ENCODE measurements around the gene CAPN3.

CAPN3 gene

DNA sequence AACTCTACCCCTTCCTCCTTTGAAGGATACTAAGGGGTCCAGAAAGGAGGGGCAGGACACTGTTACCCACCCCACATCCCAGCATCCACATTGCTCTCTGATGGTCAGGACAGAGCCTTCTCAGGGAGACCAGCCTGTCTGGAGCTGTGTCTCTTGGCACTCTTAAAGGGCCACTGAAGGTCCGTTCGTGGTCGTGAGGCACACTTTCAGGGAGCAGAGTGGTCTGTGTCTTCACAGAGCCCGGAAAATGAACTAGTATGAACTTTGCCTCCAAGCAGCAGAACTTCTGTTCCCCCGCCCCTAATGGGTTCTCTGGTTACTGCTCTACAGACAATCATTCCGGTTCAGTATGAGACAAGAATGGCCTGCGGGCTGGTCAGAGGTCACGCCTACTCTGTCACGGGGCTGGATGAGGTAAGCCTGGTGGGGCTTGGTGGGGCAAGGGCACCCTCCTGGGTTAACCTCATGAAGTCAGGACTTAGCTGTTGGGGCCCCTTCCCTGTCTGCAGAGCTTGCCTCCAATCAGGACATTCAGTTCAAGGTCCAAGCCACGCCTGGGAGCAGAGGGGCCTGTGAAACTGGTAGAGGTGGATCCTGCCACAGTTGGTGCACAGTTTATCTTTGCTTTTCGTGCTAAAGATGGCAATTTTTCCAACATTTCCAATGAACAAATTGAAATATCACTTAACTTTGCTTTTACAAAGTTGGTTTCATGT, 33.2 kb downstream of the CAPN3 start:
- H3K9me3 ChIP-seq (ENCODE audit: severe bottlenecking): no peaks in the 10 kb centered on the region
- no peaks in the 10 kb centered on the region for H3K27me3 ChIP-seq (ENCODE audit: insufficient read depth, poor library complexity, severe bottlenecking)
- no peaks in the 10 kb centered on the region for H3K36me3 ChIP-seq (ENCODE audit: low read depth)
- H3K4me1 ChIP-seq (ENCODE audit: insufficient read depth, poor library complexity, severe bottlenecking): no peaks in the 10 kb centered on the region
- TF ChIP-seq, protein P1, sequence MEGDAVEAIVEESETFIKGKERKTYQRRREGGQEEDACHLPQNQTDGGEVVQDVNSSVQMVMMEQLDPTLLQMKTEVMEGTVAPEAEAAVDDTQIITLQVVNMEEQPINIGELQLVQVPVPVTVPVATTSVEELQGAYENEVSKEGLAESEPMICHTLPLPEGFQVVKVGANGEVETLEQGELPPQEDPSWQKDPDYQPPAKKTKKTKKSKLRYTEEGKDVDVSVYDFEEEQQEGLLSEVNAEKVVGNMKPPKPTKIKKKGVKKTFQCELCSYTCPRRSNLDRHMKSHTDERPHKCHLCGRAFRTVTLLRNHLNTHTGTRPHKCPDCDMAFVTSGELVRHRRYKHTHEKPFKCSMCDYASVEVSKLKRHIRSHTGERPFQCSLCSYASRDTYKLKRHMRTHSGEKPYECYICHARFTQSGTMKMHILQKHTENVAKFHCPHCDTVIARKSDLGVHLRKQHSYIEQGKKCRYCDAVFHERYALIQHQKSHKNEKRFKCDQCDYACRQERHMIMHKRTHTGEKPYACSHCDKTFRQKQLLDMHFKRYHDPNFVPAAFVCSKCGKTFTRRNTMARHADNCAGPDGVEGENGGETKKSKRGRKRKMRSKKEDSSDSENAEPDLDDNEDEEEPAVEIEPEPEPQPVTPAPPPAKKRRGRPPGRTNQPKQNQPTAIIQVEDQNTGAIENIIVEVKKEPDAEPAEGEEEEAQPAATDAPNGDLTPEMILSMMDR (IDR thresholded peaks at IDR 0.05; ENCODE audit: poor library complexity, severe bottlenecking): no peak
- no peak for ATAC-seq (ENCODE audit: low read depth)
- DNase-seq (ENCODE audit: low spot score): no peak
- H3K27ac ChIP-seq (ENCODE audit: poor library complexity, severe bottlenecking): no peak overlapping the region
- no peak overlapping the region for H3K4me3 ChIP-seq (ENCODE audit: severe bottlenecking)

DNA sequence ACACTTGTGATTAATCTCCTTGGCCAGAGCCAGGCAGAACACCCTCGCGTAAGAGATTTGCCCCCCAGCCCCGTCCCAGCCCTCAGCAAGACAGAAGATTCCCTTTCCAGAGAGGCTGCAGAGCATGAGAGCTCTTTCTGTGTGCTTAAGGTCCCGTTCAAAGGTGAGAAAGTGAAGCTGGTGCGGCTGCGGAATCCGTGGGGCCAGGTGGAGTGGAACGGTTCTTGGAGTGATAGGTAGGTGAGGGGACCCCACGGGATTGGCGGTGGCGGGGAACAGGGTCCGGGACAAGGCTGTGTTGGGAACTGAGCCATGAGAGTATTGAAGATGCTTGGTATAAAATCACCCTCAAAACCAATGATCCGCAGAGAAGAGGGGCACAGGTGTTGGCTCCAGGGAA, 34.8 kb downstream of the CAPN3 start:
- ATAC-seq (ENCODE audit: low read depth): no peak
- Histone ChIP-seq H3K36me3 (ENCODE audit: low read depth) (no peaks in the 10 kb centered on the region), H3K27ac (ENCODE audit: poor library complexity, severe bottlenecking) (no peak overlapping the region), H3K4me1 (ENCODE audit: insufficient read depth, poor library complexity, severe bottlenecking) (no peaks in the 10 kb centered on the region), H3K27me3 (ENCODE audit: insufficient read depth, poor library complexity, severe bottlenecking) (no peaks in the 10 kb centered on the region), H3K4me3 (ENCODE audit: severe bottlenecking) (no peak overlapping the region), H3K9me3 (ENCODE audit: severe bottlenecking) (no peaks in the 10 kb centered on the region)
- TF ChIP-seq, protein P1 (IDR thresholded peaks at IDR 0.05; ENCODE audit: poor library complexity, severe bottlenecking): no peak
- no peak for DNase-seq (ENCODE audit: low spot score)

DNA sequence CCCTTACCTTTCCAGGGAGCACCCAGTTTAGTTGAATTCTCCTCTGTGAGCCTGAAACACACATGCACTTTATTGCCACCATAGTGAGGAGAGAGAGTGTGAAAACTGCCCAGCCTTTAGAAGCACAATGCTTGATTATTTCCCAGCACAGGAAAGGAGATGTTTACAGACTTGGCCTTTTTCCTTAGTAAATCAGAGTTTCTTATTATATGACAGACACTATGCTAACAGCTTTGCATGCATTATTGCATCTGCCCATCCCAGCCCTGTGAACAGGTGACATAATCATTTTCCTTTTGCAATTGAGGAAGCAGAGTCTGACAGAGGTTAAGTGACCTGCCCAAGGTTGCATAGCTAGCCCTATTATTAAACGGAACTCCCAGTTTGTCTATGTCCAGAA, 36.5 kb downstream of the CAPN3 start:
- Histone ChIP-seq H3K9me3 (ENCODE audit: severe bottlenecking) (no peaks in the 10 kb centered on the region), H3K36me3 (ENCODE audit: low read depth) (no peaks in the 10 kb centered on the region), H3K4me1 (ENCODE audit: insufficient read depth, poor library complexity, severe bottlenecking) (no peaks in the 10 kb centered on the region), H3K27ac (ENCODE audit: poor library complexity, severe bottlenecking) (no peak overlapping the region), H3K27me3 (ENCODE audit: insufficient read depth, poor library complexity, severe bottlenecking) (no peaks in the 10 kb centered on the region), H3K4me3 (ENCODE audit: severe bottlenecking) (no peak overlapping the region)
- ATAC-seq (ENCODE audit: low read depth) (no peak), DNase-seq (ENCODE audit: low spot score) (no peak)
- TF ChIP-seq, protein P1 (IDR thresholded peaks at IDR 0.05; ENCODE audit: poor library complexity, severe bottlenecking): no peak

DNA sequence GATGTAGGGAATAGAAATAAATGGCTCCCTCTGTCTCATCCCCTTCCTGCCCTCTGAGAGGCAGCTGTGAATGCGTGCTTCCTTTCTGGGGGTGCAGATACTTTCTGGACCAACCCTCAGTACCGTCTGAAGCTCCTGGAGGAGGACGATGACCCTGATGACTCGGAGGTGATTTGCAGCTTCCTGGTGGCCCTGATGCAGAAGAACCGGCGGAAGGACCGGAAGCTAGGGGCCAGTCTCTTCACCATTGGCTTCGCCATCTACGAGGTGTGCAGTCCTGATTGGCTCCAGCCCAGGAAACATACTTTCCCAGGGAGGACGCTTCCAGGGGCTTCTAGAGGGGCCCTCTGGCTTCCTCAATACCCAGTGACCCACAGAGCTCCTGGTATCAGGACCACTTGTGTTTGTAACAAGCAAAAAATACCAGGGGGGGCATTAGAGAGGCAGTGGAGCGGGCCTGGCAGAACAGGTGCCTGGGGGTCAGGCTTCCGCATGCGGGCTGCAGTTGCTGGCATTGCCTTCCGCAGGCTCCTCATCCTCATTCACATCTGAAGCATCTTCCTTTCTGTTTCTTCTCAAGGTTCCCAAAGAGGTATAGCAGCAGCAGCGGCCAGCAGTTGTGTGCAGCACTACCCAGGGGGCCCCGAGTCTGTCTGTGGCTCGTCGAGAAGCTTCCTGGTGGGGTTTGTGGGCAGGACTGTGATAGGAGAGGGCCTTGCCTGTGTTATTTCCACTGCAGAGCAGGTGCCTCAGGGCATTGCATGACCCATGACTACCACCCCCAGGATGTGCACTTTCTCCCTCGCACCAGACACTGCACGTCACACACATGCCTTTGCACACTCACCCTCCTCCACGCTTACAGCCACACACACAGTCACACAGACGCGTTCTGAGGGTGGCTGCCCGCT, 42.5 kb downstream of the CAPN3 start:
- no peak for DNase-seq (ENCODE audit: low spot score)
- no peaks in the 10 kb centered on the region for H3K9me3 ChIP-seq (ENCODE audit: severe bottlenecking)
- H3K4me3 ChIP-seq (ENCODE audit: severe bottlenecking): no peak overlapping the region
- no peaks in the 10 kb centered on the region for H3K4me1 ChIP-seq (ENCODE audit: insufficient read depth, poor library complexity, severe bottlenecking)
- no peaks in the 10 kb centered on the region for H3K36me3 ChIP-seq (ENCODE audit: low read depth)
- H3K27ac ChIP-seq (ENCODE audit: poor library complexity, severe bottlenecking): no peak overlapping the region
- H3K27me3 ChIP-seq (ENCODE audit: insufficient read depth, poor library complexity, severe bottlenecking): no peaks in the 10 kb centered on the region
- ATAC-seq (ENCODE audit: low read depth): no peak
- TF ChIP-seq, protein P1 (IDR thresholded peaks at IDR 0.05; ENCODE audit: poor library complexity, severe bottlenecking): no peak
